LNCaP clone FGC (cell line): ENCODE results near the gene ADAM11.

ENCODE experiments used
- DNase-seq: peaks from one replicate; pipeline ENCODE4 v3.0.0-alpha.2; 2011; ENCODE audit warnings: low read depth
- H3K4me3 ChIP-seq: 2 replicates; pipeline ENCODE4 v1.5.1; 2011; ENCODE audit warnings: mild to moderate bottlenecking, low read depth, low read length, control low read depth
- CTCF ChIP-seq: IDR thresholded peaks from 2 replicates; pipeline ENCODE4 v1.5.1; 2012; ENCODE audit warnings: mild to moderate bottlenecking; ENCODE audit not compliant: control insufficient read depth, insufficient read depth; ENCODE audit errors: extremely low read depth

ADAM11 gene

GRCh38 chr17:44772308-44773045 lies 13.7 kb downstream of the ADAM11 start:
- DNase-seq, result no peak
- no peak for TF ChIP-seq CTCF
- H3K4me3 ChIP-seq, result no peak overlapping the region

- DNase-seq, result no peak
- no peak overlapping the region for H3K4me3 ChIP-seq
- TF ChIP-seq CTCF, result no peak
These were observed 14.4 kb downstream of the ADAM11 start for GRCh38 chr17:44773140-44773539.

- H3K4me3 ChIP-seq, result peak overlapping the region; percentile 76
- DNase-seq, result no peak
- peak; percentile 99 for TF ChIP-seq CTCF
These were observed 15.7 kb downstream of the ADAM11 start for GRCh38 chr17:44774271-44775135.

GRCh38 chr17:44775136-44775837 lies 16.5 kb downstream of the ADAM11 start:
- DNase-seq, result peak; percentile 96
- no peak for TF ChIP-seq CTCF
- H3K4me3 ChIP-seq, result peak overlapping the region; percentile 76

GRCh38 chr17:44775838-44776621 lies 17.2 kb downstream of the ADAM11 start:
- no peak for TF ChIP-seq CTCF
- peak overlapping the region; percentile 76 for H3K4me3 ChIP-seq
- no peak for DNase-seq
